ENCODE measurements around the gene USP24.

USP24 gene

GRCh38 chr1:55067914-55068313 is 147.2 kb downstream of the USP24 start:
- DNase-seq (ENCODE audit: low spot score) = no peak

- peak; percentile 96 for DNase-seq (ENCODE audit: low spot score)
These were observed 148.0 kb downstream of the USP24 start for GRCh38 chr1:55067022-55067778.

GRCh38 chr1:55065648-55066047 is 149.5 kb downstream of the USP24 start:
- DNase-seq (ENCODE audit: low spot score) = no peak

- DNase-seq (ENCODE audit: low spot score) = no peak
These were observed 150.3 kb downstream of the USP24 start for GRCh38 chr1:55064861-55065263.

- DNase-seq (ENCODE audit: low spot score) = peak; percentile 34
These were observed 151.0 kb downstream of the USP24 start for GRCh38 chr1:55064071-55064581.

GRCh38 chr1:55063577-55063942 is 151.6 kb downstream of the USP24 start:
- no peak for DNase-seq (ENCODE audit: low spot score)

GRCh38 chr1:55062801-55063576 is 152.2 kb downstream of the USP24 start:
- DNase-seq (ENCODE audit: low spot score) = no peak

GRCh38 chr1:55061706-55062321 is 153.3 kb downstream of the USP24 start:
- DNase-seq (ENCODE audit: low spot score) = no peak

- no peak for DNase-seq (ENCODE audit: low spot score)
These were observed 154.0 kb downstream of the USP24 start for GRCh38 chr1:55061000-55061705.

GRCh38 chr1:55060133-55060999 is 154.8 kb downstream of the USP24 start:
- DNase-seq (ENCODE audit: low spot score) = no peak

- no peak for DNase-seq (ENCODE audit: low spot score)
These were observed 155.6 kb downstream of the USP24 start for GRCh38 chr1:55059302-55060132.

- DNase-seq (ENCODE audit: low spot score) = no peak
These were observed 157.2 kb downstream of the USP24 start for GRCh38 chr1:55057956-55058298.

GRCh38 chr1:55057270-55057955 is 157.8 kb downstream of the USP24 start:
- DNase-seq (ENCODE audit: low spot score) = no peak

- DNase-seq (ENCODE audit: low spot score) = no peak
These were observed 158.6 kb downstream of the USP24 start for GRCh38 chr1:55056632-55056992.

- DNase-seq (ENCODE audit: low spot score) = no peak
These were observed 159.1 kb downstream of the USP24 start for GRCh38 chr1:55055951-55056631.

- no peak for DNase-seq (ENCODE audit: low spot score)
These were observed 159.9 kb downstream of the USP24 start for GRCh38 chr1:55055084-55055882.

GRCh38 chr1:55054396-55054795 is 160.8 kb downstream of the USP24 start:
- no peak for DNase-seq (ENCODE audit: low spot score)

GRCh38 chr1:55053265-55053954 is 161.8 kb downstream of the USP24 start:
- DNase-seq (ENCODE audit: low spot score) = peak; percentile 35
